T-helper 22 cell (primary cell): ENCODE measurements around the gene STKLD1.
"Not testable (repeated sequence)": the region's sequence is repeated elsewhere in the genome, so short reads cannot be mapped to it uniquely, and the experiment has no call there.

Experiments used
- DNase-seq: peaks from one replicate; pipeline ENCODE4 v3.0.0-alpha.2; 2020; ENCODE audit warnings: low read depth

The STKLD1 gene

GRCh38 chr9:133443982-133444381, 67.8 kb downstream of the STKLD1 start:
- DNase-seq = no peak

DNA sequence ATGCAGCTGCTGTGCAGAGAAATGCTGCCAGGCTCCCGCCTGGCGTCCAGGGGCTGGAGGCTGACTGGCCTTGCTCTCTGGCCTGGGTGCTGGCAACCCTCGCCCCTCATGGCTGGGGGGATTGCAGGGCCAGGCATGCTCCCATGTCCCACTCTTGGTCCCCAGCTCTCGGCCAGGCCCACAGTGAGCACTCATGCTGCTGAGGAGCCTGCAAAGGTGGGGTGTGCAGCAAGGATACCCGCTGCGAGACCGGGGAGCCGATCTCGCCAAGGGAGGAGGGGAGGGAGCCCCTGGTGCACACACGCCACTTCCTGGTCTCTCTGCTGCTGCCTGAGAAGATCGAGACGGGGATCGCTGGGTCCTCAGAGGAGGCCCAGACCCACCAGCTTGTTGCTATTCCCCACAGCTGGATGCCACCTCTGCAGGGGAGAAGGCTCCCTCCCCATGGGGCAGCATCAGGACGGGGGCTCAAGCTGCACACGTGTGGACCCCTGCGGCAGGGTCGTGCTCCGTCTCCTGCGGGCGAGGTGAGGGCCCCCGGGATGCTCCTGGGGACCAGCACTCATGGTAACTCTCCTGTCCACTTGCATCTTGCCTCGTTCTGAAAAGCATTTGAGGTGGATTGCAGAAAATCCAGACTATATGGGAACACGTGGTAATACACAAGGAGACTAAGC, 69.3 kb downstream of the STKLD1 start:
- DNase-seq = no peak

GRCh38 chr9:133448487-133448972, 72.4 kb downstream of the STKLD1 start:
- DNase-seq = no peak

GRCh38 chr9:133449760-133450159, 73.6 kb downstream of the STKLD1 start:
- DNase-seq = no peak

GRCh38 chr9:133451865-133452264, 75.7 kb downstream of the STKLD1 start:
- DNase-seq = not testable (repeated sequence)

- no peak for DNase-seq
Measured at GRCh38 chr9:133452562-133452961, 76.4 kb downstream of the STKLD1 start.

- DNase-seq = no peak
Measured at GRCh38 chr9:133453651-133454050, 77.5 kb downstream of the STKLD1 start.

GRCh38 chr9:133454325-133454724, 78.2 kb downstream of the STKLD1 start:
- no peak for DNase-seq

- no peak for DNase-seq
Measured at GRCh38 chr9:133454943-133455673, 78.9 kb downstream of the STKLD1 start.
